Stomach (tissue), 4 donors: ENCODE data around the gene NTRK3.

Experiments
- CTCF ChIP-seq, 7 experiments: fragments of 450-650 bp in 4 of 7; fragments of 200-600 bp in 3 of 7; sonication (generic) in 3 of 7; IDR thresholded peaks; one replicate each; pipeline ENCODE4 v1.5.1; 2016 to 2019; ENCODE audit warnings: antibody characterized with exemption in 7 of 7, control low read depth in 2 of 7, mild to moderate bottlenecking in 1 of 7
- POLR2A ChIP-seq, 4 donors: fragments of 450-650 bp; IDR thresholded peaks; one replicate each; pipeline ENCODE4 v1.6.1; 2016; ENCODE audit warnings: antibody characterized with exemption in 4 of 4, control low read depth in 2 of 4, mild to moderate bottlenecking in 1 of 4, moderate library complexity in 1 of 4

GRCh38 chr15:87967951-87968350 lies 288.6 kb downstream of the NTRK3 start:
- TF ChIP-seq POLR2A (IDR thresholded peaks at IDR 0.05) (no peak), CTCF (IDR thresholded peaks at IDR 0.05) (no peak)
